SK-N-SH (cell line): ENCODE results near the gene PLPP2.

Source experiments
- CTCF ChIP-seq: fragments of 200-600 bp; sonication (generic); IDR thresholded peaks from 2 replicates; pipeline ENCODE4 v1.6.1; 2017; ENCODE audit warnings: antibody characterized with exemption, mild to moderate bottlenecking, moderate library complexity
- EP300 ChIP-seq, 2 experiments: IDR thresholded peaks; 2 replicates each; pipeline versions ENCODE4 v1.4.0 to v1.6.1; 2012; ENCODE audit warnings: borderline replicate concordance in 1 of 2, low read depth in 1 of 2, low read length in 1 of 2
- EZH2phosphoT487 ChIP-seq: fragments of 200-600 bp; sonication (generic); IDR thresholded peaks from 2 replicates; pipeline ENCODE4 v1.6.1; 2017; ENCODE audit warnings: low read depth, mixed run types, mild to moderate bottlenecking, antibody characterized with exemption, moderate library complexity, borderline replicate concordance
- JUND ChIP-seq: IDR thresholded peaks from 2 replicates; pipeline ENCODE4 v1.4.0; 2012
- SMC3 ChIP-seq: IDR thresholded peaks from 2 replicates; pipeline ENCODE4 v1.6.1; 2012; ENCODE audit warnings: low read depth, low read length, improper control_type of control experiment
- TAF1 ChIP-seq: IDR thresholded peaks from 2 replicates; pipeline ENCODE4 v1.6.1; 2012; ENCODE audit warnings: low read depth, mild to moderate bottlenecking, low read length, moderate library complexity, borderline replicate concordance

GRCh38 chr19:294341-294945, 3.2 kb upstream of the PLPP2 start:
- TF ChIP-seq JUND (no peak), CTCF (no peak), EZH2phosphoT487 (no peak), EP300 (IDR thresholded peaks at IDR 0.05; ENCODE audit: borderline replicate concordance in 1 of 2, low read depth in 1 of 2, low read length in 1 of 2) (no peak), TAF1 (no peak), SMC3 (no peak)
